OCI-LY1 (cell line): ENCODE results near the gene LTBR.

ENCODE experiments used
- EZH2 ChIP-seq: fragments of 200-600 bp; sonication (generic), shearing (Covaris generic); IDR thresholded peaks from 2 replicates; pipeline ENCODE4 v1.8.0; 2017; ENCODE audit warnings: borderline replicate concordance, mixed run types, mild to moderate bottlenecking, antibody characterized with exemption, low read length, moderate library complexity, mixed read lengths
- TF ChIP-seq, protein P1 (sequence below): fragments of 200-600 bp; sonication (generic), shearing (Covaris generic); IDR thresholded peaks from 2 replicates; pipeline ENCODE4 v1.5.1; 2017; ENCODE audit warnings: mild to moderate bottlenecking, antibody characterized with exemption, low read length, moderate library complexity, mixed read lengths

DNA sequence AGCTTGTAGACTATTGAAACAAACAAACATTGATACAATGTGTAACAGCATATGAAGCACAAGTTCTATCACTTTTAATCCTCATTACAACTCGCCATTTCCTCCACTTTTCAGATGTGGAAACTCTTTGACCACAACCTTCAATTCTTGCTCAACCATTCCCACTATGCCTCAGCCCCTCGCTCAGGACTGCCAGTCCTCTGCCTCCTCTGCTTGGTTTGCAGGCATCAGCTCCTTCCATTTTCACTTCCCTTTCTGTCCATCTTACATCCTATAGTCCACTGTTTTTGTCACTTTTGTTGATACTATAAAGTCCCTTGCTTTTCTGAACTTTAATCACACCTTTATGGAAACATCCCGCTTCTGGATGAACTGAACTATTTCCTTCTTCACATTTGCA, 32.6 kb downstream of the LTBR start:
- TF ChIP-seq, protein P1, sequence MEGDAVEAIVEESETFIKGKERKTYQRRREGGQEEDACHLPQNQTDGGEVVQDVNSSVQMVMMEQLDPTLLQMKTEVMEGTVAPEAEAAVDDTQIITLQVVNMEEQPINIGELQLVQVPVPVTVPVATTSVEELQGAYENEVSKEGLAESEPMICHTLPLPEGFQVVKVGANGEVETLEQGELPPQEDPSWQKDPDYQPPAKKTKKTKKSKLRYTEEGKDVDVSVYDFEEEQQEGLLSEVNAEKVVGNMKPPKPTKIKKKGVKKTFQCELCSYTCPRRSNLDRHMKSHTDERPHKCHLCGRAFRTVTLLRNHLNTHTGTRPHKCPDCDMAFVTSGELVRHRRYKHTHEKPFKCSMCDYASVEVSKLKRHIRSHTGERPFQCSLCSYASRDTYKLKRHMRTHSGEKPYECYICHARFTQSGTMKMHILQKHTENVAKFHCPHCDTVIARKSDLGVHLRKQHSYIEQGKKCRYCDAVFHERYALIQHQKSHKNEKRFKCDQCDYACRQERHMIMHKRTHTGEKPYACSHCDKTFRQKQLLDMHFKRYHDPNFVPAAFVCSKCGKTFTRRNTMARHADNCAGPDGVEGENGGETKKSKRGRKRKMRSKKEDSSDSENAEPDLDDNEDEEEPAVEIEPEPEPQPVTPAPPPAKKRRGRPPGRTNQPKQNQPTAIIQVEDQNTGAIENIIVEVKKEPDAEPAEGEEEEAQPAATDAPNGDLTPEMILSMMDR = no peak
- no peak for TF ChIP-seq EZH2
